Measurements from ENCODE around the gene SMIM14.
A peak's percentile ranks its signal among the peaks of the same experiment; 100 is the strongest.
"Not testable (repeated sequence)": the region's sequence is repeated elsewhere in the genome, so short reads cannot be mapped to it uniquely, and the experiment has no call there.

Gene SMIM14

DNA sequence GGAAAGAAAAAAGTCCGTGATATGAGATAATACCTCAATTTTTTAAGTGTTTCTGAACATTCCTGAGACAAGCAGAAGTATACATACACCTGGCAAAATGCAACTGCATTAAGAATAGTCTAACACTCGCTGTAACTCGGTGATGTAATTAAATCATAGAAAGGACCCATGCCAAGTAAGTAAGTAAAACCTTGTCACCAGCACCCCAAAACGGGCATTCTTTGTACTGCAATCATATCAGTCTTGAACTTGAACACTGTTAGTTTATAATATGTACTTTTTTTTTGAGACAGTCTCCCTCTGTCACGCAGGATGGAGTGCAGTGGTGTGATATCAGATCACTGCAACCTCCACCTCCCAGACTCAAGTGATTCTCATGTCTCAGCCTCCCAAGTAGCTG is 47.4 kb downstream of the SMIM14 start:
- no peak for DNase-seq

DNA sequence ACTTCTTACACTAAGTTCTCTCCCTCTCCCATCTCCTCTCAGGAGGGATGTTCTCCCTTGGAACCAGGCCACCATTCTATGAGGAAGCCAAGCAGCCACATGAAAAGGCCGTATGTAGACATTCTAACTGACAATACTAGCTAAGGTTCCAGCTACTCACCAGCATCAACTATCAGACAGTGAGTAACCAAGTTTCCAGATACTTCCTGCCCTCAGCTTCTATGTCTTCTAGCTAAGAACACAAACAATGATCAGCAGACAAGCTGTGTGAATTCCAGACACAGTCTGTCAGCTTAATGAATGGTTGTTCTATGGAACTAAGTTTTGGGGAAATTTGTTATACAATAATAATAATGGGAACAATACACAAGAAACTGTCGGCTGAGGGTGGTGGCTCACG is 50.8 kb downstream of the SMIM14 start:
- no peak for DNase-seq

DNA sequence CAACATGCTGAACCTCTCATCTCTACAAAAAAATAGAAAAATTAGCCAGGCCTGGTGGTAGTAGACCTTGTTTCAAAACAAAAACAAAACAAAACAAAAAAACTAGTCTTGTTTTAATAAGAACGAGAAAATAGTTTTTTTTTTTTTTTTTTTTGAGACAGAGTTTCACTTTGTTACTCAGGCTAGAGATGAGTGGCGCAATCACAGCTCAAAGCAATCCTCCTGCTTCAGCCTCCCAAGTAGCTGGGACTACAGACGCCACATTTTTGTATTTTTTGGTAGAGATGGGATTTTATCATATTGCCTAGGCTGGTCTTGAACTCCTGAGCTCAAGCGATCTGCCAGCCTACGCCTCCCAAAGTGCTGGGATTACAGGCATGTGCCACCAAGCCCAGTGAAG is 63.7 kb downstream of the SMIM14 start:
- DNase-seq: no peak

DNA sequence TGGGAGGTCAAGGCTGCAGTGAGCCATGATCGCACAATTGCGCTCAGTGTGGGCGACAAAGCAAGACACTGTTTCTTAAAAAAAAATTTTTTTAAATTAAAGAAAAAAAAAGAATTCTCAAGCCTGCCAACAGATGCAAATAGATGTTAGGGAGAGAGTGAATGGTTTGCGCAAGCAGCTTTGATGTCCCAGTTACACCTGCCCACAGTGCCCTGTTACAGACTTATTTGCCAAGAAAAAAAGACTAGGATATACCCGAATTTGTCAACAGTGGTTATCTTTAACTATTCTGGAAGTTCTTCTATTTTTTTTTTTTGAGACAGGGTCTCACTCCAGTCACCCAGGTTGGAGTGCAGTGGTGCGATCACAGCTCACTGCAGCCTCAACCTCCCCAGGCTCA is 67.2 kb downstream of the SMIM14 start:
- no peak for DNase-seq

DNA sequence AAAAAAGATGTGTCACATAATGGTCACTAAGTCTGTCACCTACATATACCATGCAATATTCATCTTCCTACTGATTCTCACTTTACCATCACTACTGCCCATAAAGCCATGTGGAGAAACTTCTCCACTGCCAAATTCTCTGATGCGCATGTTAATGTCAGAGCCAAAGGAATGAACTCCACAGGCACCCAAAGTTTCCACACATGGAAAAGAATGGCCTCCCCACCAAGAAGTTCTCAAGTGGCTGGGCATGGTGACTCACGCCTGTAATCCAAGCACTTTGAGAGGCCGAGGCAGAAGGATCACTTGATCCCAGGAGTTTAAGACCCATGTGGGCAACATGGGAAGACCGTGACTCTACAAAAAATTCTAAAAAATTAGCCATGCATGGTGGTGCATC is 67.6 kb downstream of the SMIM14 start:
- DNase-seq: no peak

DNA sequence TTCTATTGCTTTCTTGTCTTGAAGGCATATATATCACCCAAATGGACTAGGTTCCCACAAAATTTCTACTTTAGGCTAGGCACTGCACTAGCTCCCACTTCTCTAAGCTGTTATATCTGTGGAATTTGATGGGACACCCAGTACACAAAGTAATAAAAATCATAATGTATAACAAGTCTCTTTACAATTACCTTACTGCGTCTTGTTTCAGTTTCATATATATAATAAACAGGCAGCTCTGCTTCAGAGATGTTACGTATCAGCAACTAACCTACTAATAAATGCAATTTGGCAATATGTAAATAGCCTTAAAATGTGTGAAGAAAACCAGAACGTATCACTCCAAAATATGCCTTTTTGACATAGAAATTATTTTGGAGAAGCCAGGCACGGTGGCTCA is 69.5 kb downstream of the SMIM14 start:
- no peak for DNase-seq

DNA sequence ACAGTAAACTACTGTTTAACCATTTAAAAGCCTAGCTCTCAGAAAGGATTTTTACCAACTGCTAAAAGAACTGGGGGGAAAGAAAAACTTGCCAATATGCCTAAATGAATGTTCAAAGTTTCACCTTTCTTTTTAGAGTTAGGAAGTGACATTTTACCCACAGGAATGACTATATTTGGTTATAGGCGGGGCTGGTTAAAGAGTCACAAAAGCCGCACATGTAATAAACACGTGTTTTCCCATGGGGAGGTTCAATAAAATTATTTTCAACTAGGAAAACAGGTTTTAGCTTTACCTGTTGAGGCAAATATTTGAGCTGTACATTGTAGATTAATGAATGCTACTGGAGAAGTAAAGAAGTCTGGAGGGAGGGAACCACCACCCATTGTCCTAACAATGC is 69.9 kb downstream of the SMIM14 start:
- no peak for DNase-seq

DNA sequence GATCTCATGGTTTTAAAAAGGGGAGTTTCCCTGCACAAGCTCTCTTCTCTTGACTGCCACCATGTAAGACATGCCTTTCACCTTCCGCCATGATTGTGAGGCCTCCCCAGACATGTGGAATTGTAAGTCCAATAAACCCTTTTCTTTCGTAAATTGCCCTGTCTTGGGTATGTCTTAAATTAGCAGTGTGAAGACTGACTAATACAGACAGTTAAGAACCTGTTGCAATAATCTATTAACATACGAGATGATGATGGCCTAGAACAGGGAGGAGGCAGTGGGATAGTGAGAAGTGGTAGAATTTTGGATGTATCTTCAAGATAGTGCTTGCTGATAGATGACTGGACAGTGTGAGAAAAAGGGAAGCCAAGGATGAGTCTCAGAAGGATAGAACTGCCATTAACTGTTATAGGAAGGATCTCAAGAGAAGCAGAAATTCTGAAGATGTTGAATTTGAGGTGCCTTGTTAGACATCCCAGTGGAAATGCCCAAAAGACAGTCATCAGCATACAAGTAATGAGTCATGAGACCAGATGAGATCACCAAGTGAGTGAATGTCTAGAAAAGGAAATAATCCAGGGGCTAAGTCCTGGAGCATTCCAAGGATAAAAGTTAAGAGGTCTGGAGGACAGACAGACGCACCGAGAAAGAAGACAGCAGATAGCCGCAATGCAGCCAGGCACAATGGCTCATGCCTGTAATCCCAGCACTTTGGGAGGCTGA is 72.6 kb downstream of the SMIM14 start:
- no peak for DNase-seq

DNA sequence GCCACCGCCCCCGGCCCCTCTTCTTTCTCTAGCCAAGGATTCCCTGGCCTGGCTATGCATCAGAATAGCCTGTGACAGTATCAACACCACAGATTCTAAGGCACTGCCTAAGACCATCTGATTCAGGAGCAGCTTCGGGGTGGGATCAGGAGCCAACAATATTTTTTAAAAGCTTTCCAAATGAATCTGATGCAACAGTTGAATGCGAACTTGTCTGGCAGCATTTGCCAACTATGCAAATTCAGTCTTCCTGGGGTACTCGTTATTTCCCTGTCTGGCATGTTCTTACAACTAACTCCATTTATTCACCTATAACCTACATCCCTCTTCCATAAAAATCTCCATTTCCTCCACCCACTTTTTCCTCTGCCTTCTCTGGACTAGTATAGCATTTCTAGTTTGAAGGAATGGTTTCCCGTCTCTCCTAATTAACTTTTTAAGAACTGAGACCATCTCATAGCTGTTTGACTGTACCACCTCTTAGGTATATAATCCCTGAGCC is 75.3 kb downstream of the SMIM14 start:
- DNase-seq: no peak

DNA sequence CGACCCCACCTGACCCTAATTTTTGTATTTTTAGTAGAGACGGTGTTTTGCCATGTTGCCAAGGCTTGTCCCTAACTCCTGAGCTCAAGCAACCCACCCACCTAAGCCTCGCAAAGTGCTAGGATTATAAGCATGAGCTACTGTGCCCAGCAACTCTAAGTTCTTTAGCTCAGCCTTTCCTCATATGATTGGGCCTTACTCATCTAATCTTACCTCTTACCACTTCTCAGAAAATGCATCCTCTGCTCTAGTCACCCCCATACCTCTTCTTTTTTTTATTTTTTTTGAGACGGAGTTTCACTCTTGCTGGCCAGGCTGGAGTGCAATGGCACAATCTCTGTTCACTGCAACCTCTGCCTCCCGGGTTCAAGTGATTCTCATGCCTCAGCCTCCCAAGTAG is 75.9 kb downstream of the SMIM14 start:
- DNase-seq: no peak

DNA sequence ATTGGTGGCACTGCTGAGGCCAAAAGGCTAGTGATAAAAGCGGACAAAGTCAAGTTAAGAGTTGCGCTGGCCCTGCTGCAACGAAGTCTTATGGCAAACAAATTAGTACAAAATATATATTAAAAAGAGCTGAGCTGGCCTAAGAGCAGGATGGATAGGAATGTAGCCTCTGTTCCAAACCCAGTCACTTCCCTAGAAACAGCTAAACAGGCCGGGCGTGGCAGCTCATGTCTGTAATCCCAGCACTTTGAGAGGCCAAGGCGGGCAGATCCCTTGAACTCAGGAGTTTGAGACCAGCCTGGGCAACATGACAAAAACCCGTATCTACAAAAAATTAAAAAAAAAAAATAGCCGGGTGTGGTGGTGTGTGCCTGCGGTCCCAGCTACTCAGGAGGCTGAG is 79.0 kb downstream of the SMIM14 start:
- DNase-seq: no peak

DNA sequence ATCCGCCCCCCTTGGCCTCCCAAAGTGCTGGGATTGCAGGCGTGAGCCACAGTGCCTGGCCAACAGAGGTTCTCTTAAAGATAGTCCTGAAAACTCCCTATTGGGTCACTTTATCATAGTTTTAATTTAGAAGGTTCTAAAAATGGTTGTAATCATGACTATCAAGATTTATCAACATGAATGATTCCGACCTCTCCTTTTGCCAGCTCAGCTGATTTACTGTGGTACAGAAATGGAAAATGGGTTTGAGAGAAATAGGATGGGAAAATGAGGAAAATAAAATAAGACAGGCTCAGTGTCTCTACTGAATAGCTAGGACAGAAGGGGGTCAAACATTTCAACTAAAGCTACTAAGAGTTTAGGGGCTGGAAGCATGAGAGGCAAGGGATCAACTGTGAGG is 83.2 kb downstream of the SMIM14 start:
- no peak for DNase-seq

DNA sequence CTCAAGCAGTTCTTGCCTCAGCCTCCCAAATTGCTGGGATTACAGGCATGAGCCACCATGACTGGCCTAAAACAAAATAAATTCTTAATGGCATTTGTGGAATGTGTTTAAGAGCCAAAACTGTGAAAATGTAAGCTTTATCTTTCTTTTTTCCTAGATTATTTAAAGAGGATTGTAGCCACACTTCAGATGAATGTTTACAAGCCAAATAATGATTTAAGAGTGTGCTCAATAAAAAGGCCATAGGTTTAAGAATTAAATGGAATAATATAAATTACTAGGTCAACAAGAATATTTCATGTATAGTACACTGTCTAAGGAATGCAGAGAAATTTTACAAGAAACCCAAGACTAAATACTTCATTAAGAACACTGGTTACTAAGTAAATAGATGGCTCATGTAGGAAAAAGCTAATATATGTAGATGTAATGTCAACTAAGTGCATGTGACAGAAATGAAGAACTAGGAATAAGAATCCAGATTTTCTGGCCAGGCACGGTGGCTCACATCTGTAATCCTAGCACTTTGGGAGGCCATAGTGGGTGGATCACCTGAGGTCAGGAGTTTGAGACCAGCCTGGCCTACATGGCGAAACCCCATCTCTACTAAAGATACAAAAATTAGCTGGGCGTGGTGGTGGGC is 90.1 kb downstream of the SMIM14 start:
- DNase-seq: no peak

DNA sequence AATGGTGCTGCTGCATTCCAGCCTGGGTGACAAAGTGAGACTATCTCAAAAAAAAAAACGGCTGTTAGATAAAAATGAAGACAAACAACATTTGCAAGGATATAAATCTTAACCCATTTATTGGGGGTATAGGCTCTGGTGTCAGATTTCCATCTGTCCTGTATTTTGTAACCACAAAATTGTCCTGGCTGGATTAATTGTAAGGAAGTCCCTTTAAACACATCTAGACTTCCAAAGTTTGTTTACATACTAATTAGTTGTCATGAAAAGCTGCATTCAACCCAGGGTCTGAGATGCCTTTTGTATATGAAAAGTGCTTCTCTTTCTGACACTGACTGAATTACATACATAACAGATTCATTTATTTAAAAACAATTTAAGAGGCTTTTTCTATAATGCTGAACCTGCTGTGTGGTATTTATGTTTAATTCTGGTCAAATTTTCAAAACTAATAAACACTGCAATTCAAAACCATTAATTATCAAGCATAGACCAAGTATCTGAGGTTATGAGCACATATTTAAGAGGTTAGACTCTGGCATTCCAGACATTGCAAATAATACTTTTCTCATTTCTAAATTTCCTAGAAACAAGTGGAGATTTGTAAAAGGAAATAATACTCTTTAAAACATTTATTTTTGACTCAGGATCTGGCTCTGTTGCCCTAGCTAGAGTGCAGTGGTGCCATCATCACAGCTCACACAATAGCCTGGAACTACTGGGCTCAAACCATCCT is 93.9 kb downstream of the SMIM14 start:
- DNase-seq: peak; percentile 38

DNA sequence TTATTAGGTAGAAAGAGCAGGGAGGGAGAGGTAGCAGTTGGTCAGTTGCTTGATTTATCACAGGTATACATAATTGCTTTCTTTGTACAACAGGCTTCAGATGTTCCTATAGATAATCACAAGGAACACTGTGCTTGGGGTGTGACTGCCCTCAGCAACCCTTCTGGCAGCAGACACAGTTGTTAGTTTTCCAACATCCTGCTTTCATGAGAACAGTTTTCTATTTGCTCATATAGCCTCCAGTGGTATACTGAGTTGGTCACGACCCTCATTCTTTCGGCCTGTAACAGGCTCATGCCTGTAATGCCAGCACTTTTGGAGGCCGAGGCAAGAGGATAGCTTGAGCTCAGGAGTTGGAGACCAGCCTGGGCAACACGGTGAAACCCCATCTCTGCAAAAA is 94.6 kb downstream of the SMIM14 start:
- DNase-seq: not testable (repeated sequence)

DNA sequence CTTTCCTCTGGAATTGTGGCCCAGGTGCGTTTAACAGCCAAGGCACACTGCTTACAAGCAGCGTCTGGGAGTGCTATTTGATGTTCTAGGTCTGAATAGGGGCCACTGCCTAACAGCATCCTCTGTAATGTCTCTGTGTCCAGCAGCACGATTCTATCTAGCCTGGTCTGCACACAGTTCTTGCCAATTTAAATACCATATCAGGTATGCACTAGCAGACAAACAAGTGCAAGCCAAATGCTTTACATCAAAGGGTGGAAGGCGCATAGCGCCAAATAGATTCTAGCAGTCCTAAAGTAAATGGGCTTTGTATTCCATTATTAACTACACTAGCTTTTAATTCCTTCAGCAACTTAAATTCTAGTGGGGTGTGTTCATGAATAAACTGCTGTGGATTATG is 95.6 kb downstream of the SMIM14 start:
- DNase-seq: no peak

DNA sequence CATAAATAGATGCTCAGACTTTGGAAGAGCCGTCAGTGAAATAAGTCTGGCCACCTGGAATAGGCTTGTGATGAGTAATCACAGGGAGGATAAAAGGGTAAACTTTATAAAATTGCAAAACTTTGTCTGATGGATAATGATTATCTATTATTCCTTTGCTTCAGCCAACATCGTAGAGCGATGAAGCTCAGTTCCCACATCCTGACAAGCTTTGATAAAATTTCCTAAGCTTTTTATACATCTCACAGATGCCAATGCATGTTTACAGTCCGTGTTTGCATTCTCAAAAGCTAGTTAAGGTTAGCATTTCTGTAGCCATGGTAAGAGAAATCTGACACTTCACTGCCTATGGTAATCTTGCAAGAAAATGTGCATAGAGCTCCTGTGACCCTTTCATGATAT is 96.1 kb downstream of the SMIM14 start:
- no peak for DNase-seq

DNA sequence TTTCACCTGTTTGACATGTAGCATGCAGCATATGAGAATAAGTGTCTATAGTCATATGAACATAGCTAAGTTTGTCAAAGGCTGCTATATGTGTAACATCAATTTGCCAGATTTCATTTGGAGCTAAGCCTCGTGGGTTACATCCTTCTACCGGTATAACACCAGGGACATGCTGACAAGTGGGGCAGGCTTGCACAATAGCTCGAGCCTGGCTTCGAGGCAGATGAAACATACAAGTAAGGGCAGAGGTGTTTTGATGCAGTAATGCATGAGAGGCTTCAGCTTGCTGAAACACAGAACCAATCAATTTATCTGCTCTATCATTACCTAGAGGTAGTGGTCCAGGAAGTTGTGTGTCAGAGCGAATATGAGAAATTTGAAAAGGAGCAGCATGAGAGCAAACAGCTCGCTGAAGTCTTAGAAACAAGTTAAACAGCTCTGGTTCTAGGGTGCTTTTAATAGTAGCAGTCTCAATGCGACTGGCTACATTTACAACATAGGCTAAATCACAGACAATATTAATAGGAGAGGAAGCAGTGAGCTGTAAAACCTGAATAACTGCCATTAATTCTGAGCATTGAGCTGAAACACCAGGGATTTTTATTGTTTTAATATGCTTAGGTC is 96.6 kb downstream of the SMIM14 start:
- DNase-seq: no peak

DNA sequence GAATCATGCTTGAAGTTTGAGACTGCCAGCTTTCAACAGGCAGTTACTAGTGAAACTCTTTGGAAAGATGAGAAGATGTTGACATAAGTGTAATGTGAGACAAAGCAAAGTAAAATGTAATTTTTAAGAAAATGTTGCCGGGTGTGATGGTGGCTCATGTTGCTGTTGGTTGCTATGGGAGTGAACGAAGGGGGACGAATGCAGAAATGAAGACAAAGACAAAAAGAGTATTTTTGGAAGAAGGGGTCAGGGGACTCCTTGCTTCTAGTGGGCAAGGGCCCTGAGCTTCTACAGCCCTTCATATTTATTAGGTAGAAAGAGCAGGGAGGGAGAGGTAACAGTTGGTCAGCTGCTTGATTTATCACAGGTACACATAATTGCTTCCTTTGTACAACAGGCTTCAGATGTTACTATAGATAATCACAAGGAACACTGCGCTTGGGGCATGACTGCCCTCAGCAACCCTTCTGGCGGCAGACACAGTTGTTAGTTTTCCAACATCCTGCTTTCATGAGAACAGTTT is 99.5 kb downstream of the SMIM14 start:
- no peak for DNase-seq

DNA sequence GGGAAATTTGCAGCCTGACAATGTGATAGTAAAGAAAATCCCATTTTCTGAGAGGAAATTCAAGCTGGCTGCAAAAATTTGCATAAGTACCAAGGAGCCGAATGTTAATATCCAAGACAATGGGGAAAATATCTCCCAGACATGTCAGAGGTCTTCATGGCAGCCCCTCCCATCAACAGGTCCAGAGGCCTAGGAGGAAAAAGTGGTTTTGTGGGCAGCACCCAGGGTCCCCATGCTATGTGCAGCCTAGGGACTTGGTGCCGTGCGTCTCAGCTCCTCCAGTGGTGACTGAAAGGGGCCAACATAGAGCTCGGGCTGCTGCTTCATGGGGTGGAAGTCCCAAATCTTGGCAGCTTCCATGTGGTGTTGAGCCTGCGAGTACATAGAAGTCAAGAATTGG is 105.1 kb downstream of the SMIM14 start:
- no peak for DNase-seq

DNA sequence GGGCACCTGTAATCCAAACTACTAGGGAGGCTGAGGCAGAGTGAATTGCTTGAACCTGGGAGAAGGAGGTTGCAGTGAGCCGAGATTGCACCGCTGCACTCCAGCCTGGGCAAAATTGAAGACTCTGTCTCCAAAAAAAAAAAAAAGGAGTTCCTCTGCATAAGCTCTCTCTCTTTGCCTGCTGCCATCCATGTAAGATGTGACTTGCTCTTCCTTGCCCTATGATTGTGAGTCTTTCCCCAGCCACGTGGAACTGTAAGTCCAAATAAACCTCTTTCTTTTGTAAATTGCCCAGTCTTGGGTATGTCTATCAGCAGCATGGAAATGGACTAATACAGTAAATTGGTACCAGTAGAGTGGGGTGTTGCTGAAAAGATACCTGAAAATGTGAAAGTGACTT is 106.4 kb downstream of the SMIM14 start:
- DNase-seq: not testable (repeated sequence)

DNA sequence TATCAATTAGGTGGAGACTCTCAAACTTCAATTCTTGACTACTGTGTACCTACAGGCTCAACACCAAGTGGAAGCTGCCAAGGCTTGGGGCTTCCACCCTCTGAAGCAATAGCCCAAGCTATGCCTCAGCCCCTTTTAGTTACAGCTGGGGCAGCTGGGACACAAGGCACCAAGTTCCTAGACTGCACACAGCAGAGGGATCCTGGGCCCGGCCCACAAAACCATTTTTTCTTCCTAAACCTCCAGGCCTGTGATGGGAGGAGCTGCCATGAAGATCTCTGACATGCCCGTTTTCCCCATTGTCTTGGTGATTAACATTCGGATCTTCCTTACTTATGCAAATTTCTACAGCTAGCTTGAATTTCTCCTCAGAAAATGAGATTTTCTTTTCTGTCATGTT is 108.0 kb downstream of the SMIM14 start:
- DNase-seq: no peak

DNA sequence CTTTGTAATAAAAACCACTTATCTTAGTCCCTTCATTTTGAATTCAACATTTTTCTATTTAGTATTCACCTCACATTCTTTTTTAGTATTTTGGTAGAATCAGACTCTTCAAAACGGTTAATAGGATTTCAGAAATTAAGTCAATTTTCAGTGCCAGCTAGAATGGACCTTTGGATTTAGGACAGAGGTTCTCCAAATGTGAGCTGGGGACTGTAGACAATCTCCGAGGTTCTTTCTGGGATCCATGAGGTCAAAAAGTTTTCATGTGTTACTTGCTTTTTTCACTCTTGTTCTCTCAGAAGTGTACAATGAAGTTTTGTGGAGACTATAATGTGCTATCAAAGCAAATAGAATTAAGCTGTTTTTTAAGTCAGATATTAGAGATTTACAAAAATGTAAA is 109.1 kb downstream of the SMIM14 start:
- no peak for DNase-seq

Measured in NCI-H1105 (cell line).